GM19372 (cell line): ENCODE measurements around the gene TSPAN18.

Experiments
- ATAC-seq: cut with Tn5 transposase; IDR thresholded peaks from one replicate; pipeline ENCODE4 v1.9.1; 2021; ENCODE audit warnings: mild to moderate bottlenecking, low read depth, moderate library complexity; ENCODE audit not compliant: unreplicated experiment

The TSPAN18 gene

GRCh38 chr11:44948155-44948554 is 221.4 kb downstream of the TSPAN18 start:
- ATAC-seq, result no peak

DNA sequence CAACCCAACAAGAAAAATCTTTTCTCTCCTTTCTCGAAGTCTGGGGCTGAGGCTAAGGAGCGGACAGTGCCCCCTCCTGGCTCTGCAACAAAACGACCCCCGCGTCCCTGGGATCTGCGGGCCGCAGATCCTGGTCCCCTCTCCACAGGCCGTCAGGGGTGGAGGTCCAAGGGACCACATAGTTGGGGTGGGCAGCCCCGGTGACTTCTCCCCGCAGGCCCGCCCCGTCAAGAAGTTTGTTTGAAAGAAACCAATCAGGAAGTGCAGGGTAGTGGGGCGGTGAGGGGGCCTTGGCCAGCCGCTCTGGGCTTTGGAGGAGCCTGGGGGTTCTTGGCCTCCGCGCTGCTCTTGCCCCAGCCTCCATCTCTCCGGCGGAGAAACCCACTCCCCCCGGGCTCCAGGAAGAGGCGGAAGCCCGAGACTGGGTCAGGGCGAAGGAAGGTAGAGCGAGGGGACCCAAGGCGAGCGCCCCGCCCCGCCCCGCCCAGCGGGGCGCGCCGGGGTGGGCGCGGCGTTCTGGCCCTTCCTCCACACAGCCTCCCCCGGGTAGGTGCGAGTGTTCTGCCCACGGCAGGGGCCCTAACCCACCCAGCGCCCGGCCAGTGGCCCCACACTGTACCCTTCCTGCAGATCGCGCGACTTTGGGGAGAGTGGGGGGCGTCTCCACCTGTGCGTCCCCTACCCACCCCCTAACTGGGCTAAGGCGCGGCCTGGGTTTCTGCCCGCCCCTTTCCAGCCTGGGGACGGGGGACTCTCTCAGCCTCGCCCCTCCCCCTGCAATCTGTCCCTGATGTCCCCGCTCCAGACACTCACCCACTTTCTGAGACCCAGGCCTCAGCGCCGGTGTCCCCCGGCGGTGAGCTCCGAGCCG is 222.6 kb downstream of the TSPAN18 start:
- no peak for ATAC-seq

- no peak for ATAC-seq
These were observed 223.4 kb downstream of the TSPAN18 start for GRCh38 chr11:44950031-44950624.

DNA sequence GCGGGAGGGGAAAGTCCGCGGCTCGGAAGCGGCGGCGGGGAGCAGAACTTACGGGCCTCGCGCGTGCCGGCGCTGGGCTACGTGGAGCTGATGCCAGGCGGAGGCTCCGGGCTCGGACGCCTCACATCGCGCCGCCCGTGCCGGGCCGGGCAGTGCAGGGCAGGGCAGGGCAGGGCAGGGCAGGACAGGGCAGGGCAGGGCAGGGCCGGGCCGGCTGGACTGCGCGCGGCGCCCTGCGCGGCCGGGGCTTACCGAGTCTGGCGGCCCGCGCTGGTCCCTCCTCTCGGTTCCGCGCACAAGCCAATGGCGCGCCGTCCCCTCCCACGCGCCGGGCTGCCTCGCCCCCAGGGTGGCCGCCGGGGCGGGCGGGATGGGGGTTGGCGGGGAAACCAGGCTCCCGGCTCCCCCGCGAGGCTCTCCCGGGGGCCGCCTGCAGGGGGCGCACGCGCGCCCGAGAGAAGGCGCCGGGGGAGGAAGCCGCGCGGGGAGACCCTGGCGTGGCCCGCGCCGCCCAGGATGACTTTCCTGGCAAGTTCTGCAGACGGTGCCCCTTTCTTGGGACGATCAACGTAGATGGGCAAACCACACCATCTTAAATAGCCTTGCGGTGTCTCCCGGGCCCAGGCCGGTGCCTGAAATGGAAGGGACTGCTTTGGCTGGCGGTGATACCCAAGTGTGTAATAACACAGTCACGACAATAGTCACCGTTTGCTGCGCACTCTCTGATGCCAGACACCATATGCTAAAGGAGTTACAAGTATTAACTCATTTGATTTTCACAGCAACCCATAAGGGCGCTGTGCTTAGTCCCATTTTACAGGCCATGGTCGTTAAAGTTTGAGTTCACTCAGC is 224.1 kb downstream of the TSPAN18 start, which contains the start of gene TP53I11:
Gene TP53I11, minus strand, starts transcription at position 259 of the 852 bp plus-strand sequence. CDS start 12,548 bp downstream, outside the sequence.
- ATAC-seq, result no peak

GRCh38 chr11:44952082-44952481 is 225.3 kb downstream of the TSPAN18 start:
- ATAC-seq, result no peak

DNA sequence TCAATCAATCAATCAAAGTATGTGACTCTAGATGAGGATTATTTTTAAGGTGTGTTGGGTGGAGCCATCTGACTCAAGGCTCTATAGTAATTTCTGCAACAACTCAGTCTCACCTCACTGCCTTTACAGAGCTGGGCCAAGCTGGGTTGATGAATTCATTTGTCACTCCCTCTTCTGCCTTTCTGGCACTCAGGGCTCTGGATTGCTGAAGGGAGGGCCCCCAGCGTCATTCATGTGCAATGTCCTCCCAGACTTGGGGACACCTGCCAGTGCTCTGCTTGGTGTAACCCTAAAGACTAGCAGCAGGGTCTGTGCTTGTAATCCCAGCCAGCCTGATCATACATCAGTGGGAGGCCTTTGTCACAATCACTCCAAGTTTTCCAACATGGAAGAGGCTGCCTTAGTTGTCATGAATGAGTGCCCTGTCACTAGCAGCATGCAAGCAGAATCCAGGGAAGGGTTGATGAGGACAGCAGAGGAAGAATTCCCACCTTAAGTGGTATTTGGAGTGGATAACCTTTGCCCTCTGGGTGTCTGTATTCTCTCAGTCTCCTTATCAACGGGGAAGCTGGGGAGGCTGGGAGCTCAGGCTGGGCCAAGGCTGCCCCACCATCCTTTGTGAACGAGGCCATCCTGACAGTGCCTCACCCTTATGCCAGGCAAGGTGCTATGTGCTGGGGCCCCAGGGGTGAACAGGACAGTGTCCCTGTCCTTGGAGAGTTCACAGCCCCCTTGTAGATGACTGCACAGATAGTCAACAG is 225.9 kb downstream of the TSPAN18 start:
- no peak for ATAC-seq

DNA sequence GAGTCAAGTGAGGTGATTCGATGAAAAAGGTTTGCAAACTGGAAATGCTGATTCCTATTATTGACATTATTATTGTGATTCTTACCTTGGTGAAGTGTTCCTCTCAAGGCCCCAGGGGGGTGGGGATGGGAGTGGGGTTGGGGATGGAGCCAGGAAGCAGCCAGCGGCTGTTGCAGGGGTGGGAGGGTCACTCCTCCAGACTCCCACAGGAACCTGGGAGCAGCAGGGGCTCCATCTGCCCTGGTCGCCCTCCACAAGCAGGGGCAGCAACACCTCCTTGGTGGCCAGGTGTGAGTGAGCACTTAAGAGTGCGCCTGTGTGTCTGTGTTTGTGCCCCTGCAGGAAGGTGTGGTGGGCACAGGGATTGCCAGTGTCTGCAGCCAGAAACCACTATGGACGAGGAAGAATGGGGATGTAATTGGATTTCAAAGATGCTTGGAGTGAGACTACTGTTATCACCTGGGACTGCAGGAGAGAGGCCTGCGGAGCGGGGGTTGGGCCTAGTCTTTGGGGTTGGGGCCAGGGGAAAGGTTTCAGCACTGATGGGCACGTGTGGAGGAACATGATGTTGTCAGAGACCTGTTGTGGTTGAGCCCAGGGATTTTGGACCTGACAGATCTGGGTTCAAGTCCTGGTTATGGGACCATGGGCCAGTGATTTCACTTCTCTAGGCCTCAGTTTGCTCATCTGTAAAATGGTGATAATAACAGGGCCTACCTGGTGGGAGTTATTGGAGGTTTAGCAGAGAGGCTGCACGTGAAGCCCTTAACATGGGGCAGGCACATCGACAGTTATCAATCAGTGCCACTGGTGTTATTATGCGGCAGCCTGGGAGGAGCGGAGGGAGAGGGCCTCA is 227.5 kb downstream of the TSPAN18 start:
- no peak for ATAC-seq

- no peak for ATAC-seq
These were observed 228.4 kb downstream of the TSPAN18 start for GRCh38 chr11:44955015-44955738.

GRCh38 chr11:44957040-44957515 is 230.3 kb downstream of the TSPAN18 start:
- no peak for ATAC-seq

GRCh38 chr11:44957776-44958564 is 231.2 kb downstream of the TSPAN18 start:
- ATAC-seq, result no peak

DNA sequence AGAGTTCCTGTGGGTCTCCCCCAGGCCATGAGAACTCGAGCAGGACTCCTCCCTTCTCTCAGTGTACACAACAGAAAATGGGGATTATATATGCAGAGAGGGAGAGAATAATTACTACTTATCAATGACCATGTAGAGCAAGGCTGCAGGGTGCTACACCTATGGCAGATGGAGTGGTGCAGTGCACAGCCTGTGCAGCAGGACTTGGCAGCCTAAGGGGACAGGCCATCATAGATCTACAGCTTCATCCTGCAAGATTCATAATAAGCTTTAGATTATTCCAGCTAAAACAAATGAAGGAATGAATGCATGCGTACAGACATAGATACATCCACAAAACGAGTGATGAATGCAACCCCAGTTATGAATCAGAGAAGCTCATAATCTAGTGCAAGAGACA is 232.3 kb downstream of the TSPAN18 start:
- no peak for ATAC-seq

- ATAC-seq, result no peak
These were observed 233.6 kb downstream of the TSPAN18 start for GRCh38 chr11:44960200-44960845.

- no peak for ATAC-seq
These were observed 235.7 kb downstream of the TSPAN18 start for GRCh38 chr11:44962464-44962863.

DNA sequence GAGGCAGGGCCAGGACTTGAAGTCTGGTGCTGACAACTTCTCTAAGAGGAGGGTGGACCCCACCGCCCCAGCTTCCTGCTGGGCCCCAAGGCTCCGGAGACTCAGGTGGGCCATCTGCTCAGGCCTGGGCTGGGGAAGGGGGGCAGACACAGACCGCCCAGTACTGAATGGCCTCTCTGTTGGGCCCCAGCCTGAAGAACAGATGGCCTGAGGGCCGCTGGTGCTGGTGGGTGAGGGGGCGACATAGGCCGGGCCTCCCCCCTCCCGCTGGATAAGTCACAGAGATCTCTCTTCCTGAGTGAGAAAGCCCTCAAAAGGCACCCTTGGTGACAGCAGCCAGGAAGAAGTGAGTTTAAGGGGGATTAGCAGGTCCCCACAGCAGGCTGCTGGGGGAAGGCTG is 236.4 kb downstream of the TSPAN18 start:
- no peak for ATAC-seq

DNA sequence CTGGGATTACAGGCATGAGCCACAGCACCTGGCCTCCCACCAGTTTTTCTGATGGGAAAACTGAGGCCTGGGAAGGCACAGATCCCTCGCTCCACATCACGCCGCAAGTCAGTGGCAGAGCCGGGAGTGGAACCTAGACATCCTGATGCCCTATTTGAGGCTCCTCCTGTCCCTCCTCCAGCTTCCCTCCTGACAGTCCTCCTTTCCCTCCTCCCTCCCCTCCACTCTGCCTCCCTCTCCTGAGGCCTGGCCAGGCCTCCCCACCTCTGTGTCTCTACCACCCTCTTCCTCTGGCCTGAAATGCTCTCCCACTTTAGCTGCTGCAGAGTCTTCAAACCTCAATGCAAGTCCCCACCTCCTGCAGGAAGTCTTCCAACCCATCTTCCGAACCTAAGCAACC is 237.2 kb downstream of the TSPAN18 start:
- no peak for ATAC-seq

GRCh38 chr11:44964526-44965209 is 237.9 kb downstream of the TSPAN18 start:
- ATAC-seq, result no peak

GRCh38 chr11:44966694-44967093 is 239.9 kb downstream of the TSPAN18 start:
- no peak for ATAC-seq
